Karpas-422 (cell line): ENCODE results near the gene OSBPL8. TPM values are rescaled to one million over a fixed set of nuclear protein-coding genes. Genes with fewer than 3 reads are reported as not detected.
A peak's percentile ranks its signal among the peaks of the same experiment; 100 is the strongest.

Source experiments
- small RNA-seq: library from RNA; depleted of rRNA; stranded (forward); fragments of <200 nt; gene quantifications from one replicate; pipeline ENCODE3, GENCODE V24; 2014
- total RNA-seq: library from RNA; depleted of rRNA; stranded (reverse); fragments of >200 nt; shearing (Covaris generic); gene quantifications from 2 replicates; pipeline ENCODE4 v1.2.3, GENCODE V29; 2014; ENCODE audit warnings: low replicate concordance; rRNA removed

OSBPL8 gene
- total RNA-seq, 1 experiment from 2014 or later: 116 TPM

Small RNAs within 50 kb of the gene (small RNA-seq; reads per million reads assigned to genes)
- gene RN7SKP172: 0.55 reads per million, percentile 12 among the genes with 10 or more reads in this experiment

Other genes starting within 250 kb of the OSBPL8 start
- gene BBS10, start 211.4 kb downstream of the OSBPL8 start, total RNA-seq: 6.6 and 22.1 TPM in 2 replicates
- 42.9 and 50.1 TPM in 2 replicates for gene ZDHHC17, start 204.3 kb upstream of the OSBPL8 start, total RNA-seq